Kidney epithelial cell (primary cell): ENCODE data around the gene HSPA6. TPM values are rescaled to one million over a fixed set of nuclear protein-coding genes. Genes with fewer than 3 reads are reported as not detected.
"Not testable (repeated sequence)": the region's sequence is repeated elsewhere in the genome, so short reads cannot be mapped to it uniquely, and the experiment has no call there.

ENCODE experiments used
- DNase-seq: peaks from one replicate; pipeline ENCODE4 v3.0.0-alpha.2; 2010; ENCODE audit warnings: low read depth
- H3K27me3 ChIP-seq: 2 replicates; pipeline ENCODE4 v1.6.0; 2011; ENCODE audit warnings: low read length; ENCODE audit not compliant: control insufficient read depth, insufficient read depth
- H3K36me3 ChIP-seq: 2 replicates; pipeline ENCODE4 v1.5.1; 2011; ENCODE audit warnings: low read length; ENCODE audit not compliant: control insufficient read depth, insufficient read depth
- H3K4me3 ChIP-seq: 2 replicates; pipeline ENCODE4 v1.5.1; 2011; ENCODE audit warnings: low read depth, mild to moderate bottlenecking, control low read depth, low read length
- total RNA-seq: library from RNA; depleted of rRNA; stranded (reverse); fragments of >200 nt; gene quantifications from 2 replicates; pipeline ENCODE4 v1.2.3, GENCODE V29; 2015

HSPA6 gene
- total RNA-seq, 1 donor from 2014 or later: 0.84 TPM

GRCh38 chr1:161557506-161558450 lies 33.4 kb downstream of the HSPA6 start:
- H3K27me3 ChIP-seq, H3K4me3 ChIP-seq, DNase-seq, H3K36me3 ChIP-seq: not testable (repeated sequence)

GRCh38 chr1:161560960-161561715 lies 36.8 kb downstream of the HSPA6 start:
- not testable (repeated sequence) for H3K4me3 ChIP-seq, H3K36me3 ChIP-seq, DNase-seq, H3K27me3 ChIP-seq

GRCh38 chr1:161562441-161562840 lies 38.1 kb downstream of the HSPA6 start:
- not testable (repeated sequence) for H3K27me3 ChIP-seq, H3K4me3 ChIP-seq, H3K36me3 ChIP-seq, DNase-seq

- DNase-seq, H3K27me3 ChIP-seq, H3K36me3 ChIP-seq, H3K4me3 ChIP-seq: not testable (repeated sequence)
These were observed 39.2 kb downstream of the HSPA6 start for GRCh38 chr1:161563522-161563921.

- not testable (repeated sequence) for DNase-seq, H3K36me3 ChIP-seq, H3K4me3 ChIP-seq
These were observed 42.2 kb downstream of the HSPA6 start for GRCh38 chr1:161566602-161566960.

GRCh38 chr1:161571703-161572102 lies 47.4 kb downstream of the HSPA6 start:
- H3K4me3 ChIP-seq, DNase-seq, H3K36me3 ChIP-seq, H3K27me3 ChIP-seq: not testable (repeated sequence)

More at GRCh38 chr1:161566602-161566960, 42.2 kb downstream of the HSPA6 start:
- not testable (repeated sequence) for H3K27me3 ChIP-seq

Other genes starting within 250 kb of the HSPA6 start
- gene MPZ, start 214.6 kb upstream of the HSPA6 start, total RNA-seq: 0.14 and 0.54 TPM in 2 replicates
- gene SDHC, start 210.2 kb upstream of the HSPA6 start, total RNA-seq: 42.8 and 47.0 TPM in 2 replicates
- not detected in 2 replicates for gene CFAP126, start 156.7 kb upstream of the HSPA6 start, total RNA-seq
- 0.04 and 0.48 TPM in 2 replicates for gene FCGR2A, start 19.1 kb upstream of the HSPA6 start, total RNA-seq
- 0.79 TPM in 1 of 2 replicates, not detected in the other for gene FCGR3A, start 25.3 kb downstream of the HSPA6 start, total RNA-seq
- gene FCGR3B, start 106.6 kb downstream of the HSPA6 start, total RNA-seq: not detected in 2 replicates
- gene FCGR2B, start 138.6 kb downstream of the HSPA6 start, total RNA-seq: not detected in 2 replicates
- gene FCRLA, start 182.7 kb downstream of the HSPA6 start, total RNA-seq: 0.88 and 2.1 TPM in 2 replicates
- 1.1 and 2.6 TPM in 2 replicates for gene FCRLB, start 197.0 kb downstream of the HSPA6 start, total RNA-seq
- 48.0 and 49.7 TPM in 2 replicates for gene DUSP12, start 225.2 kb downstream of the HSPA6 start, total RNA-seq
- gene ATF6, start 241.8 kb downstream of the HSPA6 start, total RNA-seq: 38.6 and 41.1 TPM in 2 replicates